Superior temporal gyrus (tissue), 1 donor: ENCODE measurements around the gene TMX2.

Experiments
- DNase-seq: peaks from one replicate; pipeline ENCODE4 v3.0.0-alpha.2; 2016; ENCODE audit errors: extremely low spot score

The TMX2 gene

DNA sequence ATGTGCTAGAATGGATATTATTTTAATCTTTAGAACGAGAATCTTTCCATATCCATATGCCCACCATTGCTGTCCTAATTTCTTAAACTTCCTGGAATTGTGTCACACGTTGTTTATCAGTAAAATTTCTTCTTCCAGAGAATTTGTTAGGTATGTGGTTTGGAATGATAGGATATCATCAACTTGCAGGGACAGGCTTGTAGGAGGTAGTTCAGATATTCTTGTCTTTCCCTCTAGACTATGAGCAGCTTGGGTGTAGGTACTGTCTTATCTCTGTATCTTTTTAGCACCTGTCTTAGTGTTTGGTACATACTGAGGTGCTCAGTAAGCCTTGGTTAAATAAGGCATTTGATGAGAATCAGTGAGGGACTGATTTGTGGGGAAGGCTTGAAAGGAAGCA, 52.6 kb downstream of the TMX2 start:
- DNase-seq: no peak

DNA sequence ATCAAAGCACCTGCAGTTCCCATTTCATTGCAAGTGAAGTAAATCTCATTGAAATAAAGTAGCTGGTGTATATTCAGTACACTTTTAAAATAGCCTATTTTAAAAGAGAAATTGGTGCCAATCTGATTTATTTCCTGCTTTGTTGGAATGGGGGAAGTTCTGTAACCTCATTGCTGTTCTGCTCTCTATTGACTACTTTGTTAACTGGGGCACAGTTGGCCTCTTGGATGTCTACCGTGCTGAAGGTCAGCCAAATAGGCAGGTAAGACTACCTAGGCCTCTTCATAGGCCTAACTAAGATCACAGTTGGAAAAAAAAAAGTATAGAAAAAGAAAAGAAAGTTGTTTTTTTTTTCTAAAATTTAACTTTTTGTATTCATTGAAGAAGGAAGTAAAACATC, 58.4 kb downstream of the TMX2 start:
- no peak for DNase-seq

DNA sequence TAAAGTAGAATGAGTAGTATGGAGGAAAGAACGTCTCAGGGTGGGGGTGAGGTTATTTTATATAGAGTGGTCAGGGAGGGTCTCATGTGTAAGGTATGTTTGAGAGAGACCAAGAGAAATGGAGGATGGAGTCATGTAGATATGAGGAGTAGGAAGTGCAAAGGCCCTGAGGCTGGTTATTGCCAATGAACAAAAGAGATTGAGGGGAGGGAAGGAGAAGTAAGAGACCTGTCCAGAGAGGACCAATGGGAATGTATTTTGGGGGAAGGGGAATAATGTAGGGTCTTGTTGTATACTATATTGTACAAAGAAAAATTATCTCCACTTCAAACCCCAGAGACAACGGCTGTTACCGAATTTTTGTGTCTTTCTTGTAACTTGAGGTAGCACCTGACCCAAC, 59.0 kb downstream of the TMX2 start:
- DNase-seq: no peak

DNA sequence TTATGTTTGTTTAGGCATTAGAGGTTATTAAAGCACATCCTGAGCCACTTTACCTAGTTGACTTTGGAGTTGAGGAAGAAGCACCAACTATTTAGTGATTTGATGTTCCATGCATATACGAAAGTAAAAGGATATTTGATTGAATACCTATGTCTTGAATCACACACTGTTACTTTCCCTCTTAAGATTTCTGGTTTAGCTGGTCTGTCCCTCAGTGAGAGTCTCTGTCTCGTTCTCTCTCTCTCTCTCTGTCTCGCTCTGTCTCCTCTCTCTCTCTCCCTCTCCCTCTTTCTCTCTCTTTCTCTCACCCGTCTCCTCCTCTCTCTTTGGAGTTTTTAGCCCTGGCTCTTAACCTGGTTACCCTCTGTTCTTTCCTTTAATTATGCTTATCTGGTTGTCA, 60.2 kb downstream of the TMX2 start:
- no peak for DNase-seq

DNA sequence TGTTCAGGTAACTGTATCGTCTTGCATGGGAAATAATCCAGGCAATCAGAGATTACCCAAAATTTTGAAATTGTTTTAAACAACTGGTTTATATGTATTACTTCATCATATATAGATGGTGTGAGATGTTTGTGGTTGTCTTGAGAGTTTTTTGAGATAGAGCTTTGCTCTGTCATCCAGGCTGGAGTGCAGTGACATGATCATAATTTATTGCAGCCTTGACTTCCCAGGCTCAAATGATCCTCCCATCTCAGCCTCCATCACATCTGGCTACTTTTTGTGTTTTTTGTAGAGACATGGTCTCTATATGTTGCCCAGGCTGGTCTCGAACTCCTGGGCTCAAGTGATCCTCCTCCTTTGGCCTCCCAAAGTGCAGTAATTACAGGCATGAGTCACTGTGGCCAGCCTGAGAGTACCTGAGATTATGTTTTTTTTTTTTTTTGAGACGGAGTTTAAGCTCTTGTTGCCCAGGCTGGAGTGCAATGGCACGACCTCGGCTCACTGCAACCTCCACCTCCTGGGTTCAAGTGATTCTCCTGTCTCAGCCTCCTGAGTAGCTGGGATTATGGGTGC, 60.7 kb downstream of the TMX2 start:
- no peak for DNase-seq

- DNase-seq: no peak
Measured at GRCh38 chr11:57775491-57775890, 63.1 kb downstream of the TMX2 start.

DNA sequence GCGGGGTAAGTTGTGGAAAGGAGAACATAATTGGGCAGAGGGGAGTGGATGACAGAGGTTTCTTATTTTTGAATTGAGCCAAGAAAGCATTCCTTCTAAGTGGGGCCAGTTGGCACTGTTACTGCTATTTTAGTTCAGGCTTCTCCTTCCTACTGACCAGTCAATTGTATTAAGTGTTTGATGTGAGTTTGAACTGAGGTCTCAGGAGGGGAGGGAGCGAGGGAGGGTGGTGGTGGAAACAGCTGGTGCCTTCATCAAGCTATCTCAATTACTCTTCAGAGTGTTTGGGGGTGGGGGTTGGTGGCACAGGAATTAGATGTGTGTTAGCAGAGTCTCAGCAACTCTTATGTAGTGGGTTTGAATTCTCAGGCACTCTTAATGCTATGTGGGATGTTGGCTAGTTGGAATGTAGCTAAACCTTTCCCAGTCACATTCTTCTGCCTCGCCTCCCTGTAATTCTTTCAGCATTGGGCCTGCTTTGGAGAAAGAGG, 63.7 kb downstream of the TMX2 start:
- no peak for DNase-seq

GRCh38 chr11:57776577-57777210, 64.3 kb downstream of the TMX2 start:
- DNase-seq: peak; percentile 11

DNA sequence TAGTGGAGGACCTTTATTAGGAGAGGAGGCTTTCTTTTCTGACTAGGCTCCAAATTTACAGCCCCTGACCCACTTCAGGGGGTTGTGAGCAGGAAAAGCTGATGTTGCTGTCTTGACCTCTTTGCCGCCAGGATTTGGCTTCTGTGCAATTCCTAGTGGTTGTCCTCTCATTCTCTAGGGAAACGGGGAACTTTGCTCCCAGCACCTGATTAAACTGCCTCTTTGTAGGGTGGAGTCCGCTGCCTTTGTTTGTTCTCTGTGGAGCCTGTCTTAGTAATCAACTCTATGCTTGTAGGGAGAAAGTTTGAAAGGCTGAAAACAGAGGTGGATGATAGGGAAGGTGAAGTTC, 65.5 kb downstream of the TMX2 start:
- no peak for DNase-seq

- DNase-seq: peak; percentile 84
Measured at GRCh38 chr11:57778318-57779037, 66.1 kb downstream of the TMX2 start.

DNA sequence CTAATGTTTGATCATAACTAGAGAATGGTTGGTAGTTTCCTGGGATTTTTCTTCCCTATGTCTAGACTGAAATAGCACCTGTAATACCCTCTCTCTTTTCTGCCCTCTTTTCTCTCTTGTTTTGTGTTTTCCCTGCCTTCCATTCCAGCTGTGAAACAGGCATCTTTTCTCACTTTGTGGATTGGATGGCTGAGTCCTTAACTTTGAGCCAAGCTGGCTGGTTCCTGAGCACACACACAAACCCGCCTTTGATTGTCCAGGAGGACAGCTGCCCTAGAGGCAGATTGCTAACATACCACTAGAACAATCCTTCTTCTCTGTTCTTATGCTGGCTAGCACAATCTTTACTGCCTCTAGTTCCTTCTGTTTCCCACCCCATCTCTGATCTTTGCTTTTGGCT, 66.9 kb downstream of the TMX2 start:
- DNase-seq: peak; percentile 84

DNA sequence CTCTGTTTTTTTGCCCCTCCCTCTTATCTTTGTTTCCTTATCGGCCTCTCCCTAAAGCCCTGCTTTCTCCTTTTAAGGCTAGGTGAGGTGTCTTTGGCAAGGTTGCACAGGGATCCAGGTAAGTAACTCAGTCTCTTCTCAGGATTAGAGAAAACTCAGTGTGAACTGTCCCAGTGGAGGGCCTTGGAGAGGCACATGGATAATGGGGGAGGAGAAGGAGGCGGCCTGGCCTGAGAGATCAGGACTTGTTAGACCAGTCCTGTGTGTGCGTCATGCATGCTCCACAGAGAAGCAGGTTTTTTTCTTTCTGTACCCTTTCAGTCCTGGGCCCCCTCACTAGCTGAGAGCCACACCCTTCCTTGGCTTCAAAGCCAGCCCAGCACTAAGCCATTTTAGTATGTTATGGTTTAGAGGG, 69.1 kb downstream of the TMX2 start:
- no peak for DNase-seq

- DNase-seq: no peak
Measured at GRCh38 chr11:57785072-57785471, 72.7 kb downstream of the TMX2 start.

GRCh38 chr11:57786436-57786835, 74.0 kb downstream of the TMX2 start:
- no peak for DNase-seq

- DNase-seq: no peak
Measured at GRCh38 chr11:57787006-57787604, 74.7 kb downstream of the TMX2 start.

DNA sequence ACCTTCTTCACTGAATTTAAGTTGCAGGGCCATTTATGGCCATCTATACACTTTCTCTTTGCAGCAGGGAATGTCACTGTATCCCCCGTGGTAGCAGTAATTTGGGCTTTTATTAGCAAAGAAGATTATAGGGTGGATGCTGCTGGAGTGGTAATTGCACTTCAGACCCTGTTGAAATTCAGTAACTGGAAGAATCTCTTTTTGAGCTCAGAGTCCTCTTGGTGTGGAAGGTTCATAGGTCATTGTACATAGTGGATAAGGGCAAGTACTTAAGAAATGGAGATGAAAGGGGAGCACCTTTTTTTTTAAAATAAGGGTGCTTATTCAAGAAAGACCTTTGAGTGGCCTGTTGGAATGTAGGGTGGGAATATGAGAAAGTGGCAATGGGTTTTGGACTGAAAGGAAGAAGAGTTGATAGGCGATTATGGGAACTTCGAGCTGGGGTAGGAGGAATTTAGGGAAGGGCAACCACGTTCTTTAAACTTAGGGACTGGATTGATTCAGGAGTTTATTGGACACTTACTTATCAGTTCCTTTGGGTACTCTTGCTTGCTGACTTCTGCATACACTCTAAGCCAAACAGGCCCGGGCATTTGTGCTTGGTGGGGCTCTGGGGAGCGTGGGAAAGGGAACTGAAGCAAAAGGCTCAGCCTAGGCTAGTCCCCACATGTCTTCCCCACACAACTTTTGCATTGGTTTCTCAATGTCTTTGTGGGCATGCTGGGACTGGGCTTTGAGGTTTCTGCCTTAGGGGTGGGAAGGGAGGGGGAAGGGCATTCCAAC, 75.7 kb downstream of the TMX2 start:
- no peak for DNase-seq

DNA sequence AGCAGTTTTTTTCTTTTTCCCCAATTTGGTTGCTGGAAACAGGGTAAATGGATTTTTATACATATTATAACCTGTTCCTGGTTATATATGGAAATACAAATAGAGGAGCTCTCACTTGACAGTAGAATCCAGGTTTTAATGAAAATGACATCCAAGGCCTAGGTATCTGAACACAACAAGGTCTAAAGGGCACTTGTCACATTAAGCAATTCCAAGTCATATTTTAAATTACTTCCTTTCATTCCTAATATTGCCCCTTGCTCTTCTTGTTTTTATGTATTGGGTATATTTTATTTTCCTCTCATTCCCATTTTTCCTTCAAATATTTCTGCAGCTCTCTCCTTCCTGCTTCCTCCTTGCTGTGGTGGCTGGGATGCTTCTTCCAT, 76.3 kb downstream of the TMX2 start:
- no peak for DNase-seq
